SK-N-SH (cell line): ENCODE results near the gene PUS3. TPM values are rescaled to one million over a fixed set of nuclear protein-coding genes. Genes with fewer than 3 reads are reported as not detected.

Experiments used
- CTCF ChIA-PET: fragments of 300-600, 350-600 bp; formaldehyde crosslinking; extraction: SDS; loops from one replicate; lab custom pipeline; 2021; lab: Yijun Ruan, JAX
- POLR2A ChIA-PET: fragments of 350-600 bp; sonication (Branson Sonifier 250); formaldehyde crosslinking; extraction: SDS; loops from one replicate; lab custom pipeline; 2020; ENCODE audit warnings: antibody characterized with exemption, inconsistent platforms; lab: Yijun Ruan, JAX
- DNase-seq: peaks from one replicate; pipeline ENCODE4 v3.0.0; 2012
- H2AFZ ChIP-seq: fragments of 200-600 bp; sonication (generic); 2 replicates; pipeline ENCODE4 v1.8.1; 2016; ENCODE audit warnings: antibody characterized with exemption, mild to moderate bottlenecking, low read depth
- H3F3A ChIP-seq: fragments of 200-600 bp; sonication (generic); replicated peaks from 2 replicates; pipeline ENCODE3; 2016; ENCODE audit warnings: antibody characterized with exemption, mild to moderate bottlenecking; ENCODE audit not compliant: insufficient read depth
- H3K27ac ChIP-seq, 2 experiments: fragments of 200-500 bp in 1 of 2; fragments of 200-600 bp in 1 of 2; sonication (Bioruptor generic) in 1 of 2; sonication (generic), shearing (Covaris generic) in 1 of 2; 2 replicates each; pipeline versions ENCODE4 v1.5.1 to v1.6.1; 2014 to 2016; ENCODE audit warnings: low read depth in 2 of 2, inconsistent platforms in 1 of 2, low read length in 1 of 2, mild to moderate bottlenecking in 1 of 2, mixed read lengths in 1 of 2
- H3K27me3 ChIP-seq: fragments of 200-600 bp; sonication (generic), shearing (Covaris generic); 2 replicates; pipeline ENCODE4 v1.6.1; 2016; ENCODE audit warnings: mixed run types; ENCODE audit not compliant: insufficient read depth
- H3K36me3 ChIP-seq, 2 experiments: fragments of 200-500 bp in 1 of 2; fragments of 200-600 bp in 1 of 2; sonication (Bioruptor generic) in 1 of 2; sonication (generic) in 1 of 2; replicated peaks in 1 of 2; 2 replicates each; pipeline versions ENCODE3 to v1.5.1; 2014 to 2016; ENCODE audit warnings: low read length in 1 of 2, mild to moderate bottlenecking in 1 of 2; ENCODE audit not compliant: insufficient read depth in 2 of 2, control insufficient read depth in 1 of 2
- H3K4me1 ChIP-seq, 2 experiments: fragments of 200-500 bp in 1 of 2; fragments of 200-600 bp in 1 of 2; sonication (Bioruptor generic) in 1 of 2; sonication (generic), shearing (Covaris generic) in 1 of 2; 2 replicates each; pipeline versions ENCODE4 v1.5.1 to v1.6.1; 2014 to 2016; ENCODE audit warnings: low read depth in 1 of 2, low read length in 1 of 2, mixed run types in 1 of 2; ENCODE audit not compliant: insufficient read depth in 2 of 2, control insufficient read depth in 1 of 2
- H3K4me2 ChIP-seq: fragments of 200-600 bp; sonication (generic), shearing (Covaris generic); 2 replicates; pipeline ENCODE4 v1.6.1; 2017; ENCODE audit warnings: mixed run types
- H3K4me3 ChIP-seq, 2 experiments: fragments of 200-500 bp in 1 of 2; fragments of 200-600 bp in 1 of 2; sonication (Bioruptor generic) in 1 of 2; sonication (generic), shearing (Covaris generic) in 1 of 2; 2 replicates each; pipeline versions ENCODE4 v1.5.1 to v1.8.1; 2014 to 2016; ENCODE audit warnings: low read depth in 2 of 2, inconsistent platforms in 1 of 2, low read length in 1 of 2, mild to moderate bottlenecking in 1 of 2, mixed read lengths in 1 of 2, moderate library complexity in 1 of 2
- H3K79me2 ChIP-seq: fragments of 200-600 bp; sonication (generic); 2 replicates; pipeline ENCODE4 v1.8.1; 2017; ENCODE audit warnings: mild to moderate bottlenecking; ENCODE audit not compliant: insufficient read depth
- H3K9ac ChIP-seq: fragments of 200-600 bp; sonication (generic); 2 replicates; pipeline ENCODE4 v1.6.1; 2017; ENCODE audit warnings: mixed run types
- H3K9me2 ChIP-seq: fragments of 200-600 bp; sonication (generic); 2 replicates; pipeline ENCODE4 v1.6.1; 2017; ENCODE audit warnings: mixed run types
- H3K9me3 ChIP-seq: fragments of 200-600 bp; sonication (generic); 2 replicates; pipeline ENCODE4 v1.6.1; 2017; ENCODE audit warnings: mixed run types, mild to moderate bottlenecking, moderate library complexity
- H4K20me1 ChIP-seq: fragments of 200-600 bp; sonication (generic); 2 replicates; pipeline ENCODE4 v1.6.1; 2017; ENCODE audit warnings: mild to moderate bottlenecking, mixed run types; ENCODE audit not compliant: insufficient read depth
- ELF1 ChIP-seq: IDR thresholded peaks from 2 replicates; pipeline ENCODE4 v1.4.0; 2012
- EZH2phosphoT487 ChIP-seq: fragments of 200-600 bp; sonication (generic); IDR thresholded peaks from 2 replicates; pipeline ENCODE4 v1.6.1; 2017; ENCODE audit warnings: low read depth, mixed run types, mild to moderate bottlenecking, antibody characterized with exemption, moderate library complexity, borderline replicate concordance
- FOSL2 ChIP-seq: IDR thresholded peaks from 2 replicates; pipeline ENCODE4 v1.4.0; 2012; ENCODE audit warnings: low read depth, mild to moderate bottlenecking, moderate library complexity, borderline replicate concordance
- FOXJ3 ChIP-seq: sonication (generic); formaldehyde crosslinking; IDR thresholded peaks from 2 replicates; pipeline ENCODE4 v1.5.1; 2020; ENCODE audit warnings: mild to moderate bottlenecking, missing genetic modification reagents
- FOXM1 ChIP-seq: IDR thresholded peaks from 2 replicates; pipeline ENCODE4 v1.4.0; 2012; ENCODE audit warnings: low read depth, mild to moderate bottlenecking
- GABPA ChIP-seq: IDR thresholded peaks from 2 replicates; pipeline ENCODE4 v1.4.0; 2012; ENCODE audit warnings: low read depth, mild to moderate bottlenecking
- GATA2 ChIP-seq: sonication (generic); formaldehyde crosslinking; IDR thresholded peaks from 2 replicates; pipeline ENCODE4 v1.5.0; 2020; ENCODE audit warnings: mild to moderate bottlenecking, missing genetic modification reagents
- JUND ChIP-seq: IDR thresholded peaks from 2 replicates; pipeline ENCODE4 v1.4.0; 2012
- PBX3 ChIP-seq: IDR thresholded peaks from 2 replicates; pipeline ENCODE4; 2012
- POLR2AphosphoS5 ChIP-seq: IDR thresholded peaks from 2 replicates; pipeline ENCODE4 v1.6.1; 2012; ENCODE audit warnings: low read depth, low read length
- RAD21 ChIP-seq: IDR thresholded peaks from 2 replicates; pipeline ENCODE4 v1.6.1; 2012; ENCODE audit warnings: mild to moderate bottlenecking, low read length
- RCOR1 ChIP-seq: fragments of 150-350 bp; IDR thresholded peaks from 2 replicates; pipeline ENCODE4 v1.6.1; 2017; ENCODE audit warnings: antibody characterized with exemption, low read length
- REST ChIP-seq: IDR thresholded peaks from 2 replicates; pipeline ENCODE4 v1.6.1; 2012; ENCODE audit warnings: mild to moderate bottlenecking, low read depth, low read length, moderate library complexity
- RXRA ChIP-seq: IDR thresholded peaks from 2 replicates; pipeline ENCODE4 v1.4.0; 2012; ENCODE audit warnings: low read depth, mild to moderate bottlenecking, borderline replicate concordance
- SIN3A ChIP-seq: IDR thresholded peaks from 2 replicates; pipeline ENCODE4 v1.6.1; 2012; ENCODE audit warnings: low read depth, mild to moderate bottlenecking, low read length, moderate library complexity, borderline replicate concordance
- TAF1 ChIP-seq: IDR thresholded peaks from 2 replicates; pipeline ENCODE4 v1.6.1; 2012; ENCODE audit warnings: low read depth, mild to moderate bottlenecking, low read length, moderate library complexity, borderline replicate concordance
- TCF12 ChIP-seq: IDR thresholded peaks from 2 replicates; pipeline ENCODE4 v1.4.0; 2012
- ZBTB33 ChIP-seq: IDR thresholded peaks from 2 replicates; pipeline ENCODE4 v1.4.0; 2012; ENCODE audit warnings: low read depth, borderline replicate concordance
- WGBS: methylation state at CpG from one replicate; pipeline ENCODE4 v1.1.6; 2017; ENCODE audit warnings: low lambda C conversion rate; 5-methylcytosine and 5-hydroxymethylcytosine counted together
- polyA plus RNA-seq, 3 experiments: library from polyadenylated mRNA; depleted of rRNA; stranded (reverse); fragments of >200 nt; gene quantifications; 2 replicates each; pipeline ENCODE4 v1.2.3, GENCODE V29; 2012

The PUS3 gene
- polyA plus RNA-seq, 1 of the 3 experiments (the other 2 are of a cell fraction): 7.0 TPM

GRCh38 chr11:125945011-125945796 is 42.2 kb upstream of the PUS3 start:
- H3K4me2 ChIP-seq: no peak overlapping the region
- POLR2A ChIA-PET: no interaction called here
- H3K9me2 ChIP-seq: no peaks in the 10 kb centered on the region
- H3F3A ChIP-seq: no peaks in the 10 kb centered on the region
- H3K9ac ChIP-seq: no peak overlapping the region
- 85% methylated on average over 14 of the region's 15 CpGs for WGBS
- CTCF ChIA-PET: interaction anchor here (1.1 to 6.0 kb wide), 3 partner anchors 10 to 249 kb away, joined by 3 to 55 read pairs (median 15); no protein-coding TSS in a partner anchor
- H3K27ac ChIP-seq: no peak overlapping the region
- no peaks in the 10 kb centered on the region for H4K20me1 ChIP-seq
- H3K27me3 ChIP-seq: no peaks in the 10 kb centered on the region
- H3K4me3 ChIP-seq: no peak overlapping the region
- no peak for TF ChIP-seq TCF12
- TF ChIP-seq RAD21: no peak
- no peak for TF ChIP-seq FOXM1
- no peak for TF ChIP-seq RCOR1
- TF ChIP-seq POLR2AphosphoS5: no peak
- TF ChIP-seq JUND: no peak
- no peak for TF ChIP-seq FOSL2
- no peak for TF ChIP-seq EZH2phosphoT487
- TF ChIP-seq SIN3A: no peak
- no peak for TF ChIP-seq FOXJ3 (CRISPR knock-in tag)
- no peak for TF ChIP-seq PBX3
- TF ChIP-seq TAF1: no peak
- TF ChIP-seq GATA2 (CRISPR knock-in tag): no peak
- no peak for TF ChIP-seq REST
- TF ChIP-seq ZBTB33: no peak
- TF ChIP-seq ELF1: no peak
- TF ChIP-seq RXRA: no peak
- no peak for TF ChIP-seq GABPA
- no peak for DNase-seq
- H3K9me3 ChIP-seq: no peaks in the 10 kb centered on the region
- no peaks in the 10 kb centered on the region for H3K79me2 ChIP-seq
- H3K4me1 ChIP-seq: peaks cover 0 to 23% of the 10 kb centered on the region in 2 experiments; a peak in 1 of 4 replicates
- H3K36me3 ChIP-seq: no peaks in the 10 kb centered on the region
- H2AFZ ChIP-seq: no peak overlapping the region
